GM12878 (cell line): ENCODE results near the gene GNAT3. TPM values are rescaled to one million over a fixed set of nuclear protein-coding genes. Genes with fewer than 3 reads are reported as not detected.

ENCODE experiments used
- ATAC-seq: fragments of 200-7000 bp; cut with Tn5 transposase; 3 replicates; pipeline ENCODE4 v1.9.1; 2020; ENCODE audit warnings: mild to moderate bottlenecking, moderate library complexity
- BruUV-seq: library from RNA; stranded (reverse); fragments of 400-500 nt; replicated peaks from 2 replicates; lab custom pipeline; 2021; lab: Mats Ljungman, UMichigan
- CTCF ChIA-PET: fragments of 300-600 bp; sonication (Branson Sonifier 250); formaldehyde crosslinking; extraction: SDS; loops from one replicate; lab custom pipeline; 2021; ENCODE audit warnings: inconsistent platforms; lab: Yijun Ruan, JAX
- POLR2A ChIA-PET: fragments of 350-600 bp; formaldehyde crosslinking; extraction: SDS; loops from one replicate; lab custom pipeline; 2021; ENCODE audit warnings: inconsistent platforms; lab: Charles Lee
- RAD21 ChIA-PET: fragments of 300-600 bp; sonication (Branson Sonifier 250); formaldehyde crosslinking; loops from one replicate; lab custom pipeline; 2023; ENCODE audit warnings: antibody characterized with exemption; ENCODE audit not compliant: unreplicated experiment; lab: Charles Lee
- SMC1A ChIA-PET: fragments of 300-600 bp; sonication (Branson Sonifier 250); formaldehyde crosslinking; loops from one replicate; lab custom pipeline; 2023; ENCODE audit not compliant: unreplicated experiment, uncharacterized antibody; lab: Charles Lee
- DNase-seq: peaks from one replicate; pipeline ENCODE4 v3.0.0-alpha.2; 2011; ENCODE audit warnings: low read depth, low spot score
- FAIRE-seq: peaks from 3 replicates; lab custom pipeline; 2011; peaks lifted over from hg19 to GRCh38; lab: Jason Lieb, UNC
- H2AFZ ChIP-seq: 2 replicates; pipeline ENCODE4 v1.6.0; 2011; ENCODE audit warnings: low read depth, low read length, control low read depth; ENCODE audit not compliant: control insufficient read depth
- H3K27ac ChIP-seq: 2 replicates; pipeline ENCODE4 v1.5.1; 2011; ENCODE audit warnings: control low read depth; ENCODE audit not compliant: control insufficient read depth, insufficient read depth
- H3K27me3 ChIP-seq, 2 experiments: replicated peaks in 1 of 2; 2 replicates each; pipeline versions ENCODE4 v1.6.0 to v1.6.1; 2011; ENCODE audit warnings: low read length in 1 of 2; ENCODE audit not compliant: control insufficient read depth in 2 of 2, insufficient read depth in 2 of 2
- H3K36me3 ChIP-seq, 2 experiments: 2 replicates each; pipeline ENCODE4 v1.5.1; 2011; ENCODE audit warnings: low read length in 1 of 2; ENCODE audit not compliant: control insufficient read depth in 2 of 2, insufficient read depth in 2 of 2
- H3K4me1 ChIP-seq: 2 replicates; pipeline ENCODE4 v1.6.1; 2011; ENCODE audit warnings: mild to moderate bottlenecking, low read length, moderate library complexity, mixed read lengths; ENCODE audit not compliant: control insufficient read depth, insufficient read depth
- H3K4me2 ChIP-seq: 2 replicates; pipeline ENCODE4 v1.6.0; 2011; ENCODE audit warnings: control low read depth; ENCODE audit not compliant: control insufficient read depth, insufficient read depth
- H3K4me3 ChIP-seq: fragments of 200-600 bp; sonication (generic); 2 replicates; pipeline ENCODE4 v1.5.1; 2016
- H3K79me2 ChIP-seq: 2 replicates; pipeline ENCODE4 v1.6.0; 2011; ENCODE audit warnings: low read length; ENCODE audit not compliant: control insufficient read depth, insufficient read depth
- H3K9ac ChIP-seq: 2 replicates; pipeline ENCODE4 v1.8.0; 2011; ENCODE audit warnings: low read length, control low read depth, mixed read lengths; ENCODE audit not compliant: control insufficient read depth, insufficient read depth
- H3K9me3 ChIP-seq: replicated peaks from 3 replicates; pipeline ENCODE4 v1.5.1; 2011; ENCODE audit warnings: mild to moderate bottlenecking, low read length; ENCODE audit not compliant: control insufficient read depth, insufficient read depth
- H4K20me1 ChIP-seq: 2 replicates; pipeline ENCODE4 v1.6.0; 2011; ENCODE audit not compliant: control insufficient read depth, insufficient read depth
- CREM ChIP-seq: IDR thresholded peaks from 2 replicates; pipeline ENCODE4 v1.6.1; 2014; ENCODE audit warnings: antibody characterized with exemption, low read depth
- EGR1 ChIP-seq, 2 experiments: IDR thresholded peaks; 1 replicate in 1 of 2; 2 replicates in 1 of 2; pipeline ENCODE4 v1.6.1; 2011 to 2012; ENCODE audit warnings: low read depth in 2 of 2, low read length in 2 of 2, borderline replicate concordance in 1 of 2, mild to moderate bottlenecking in 1 of 2, moderate library complexity in 1 of 2
- ETV6 ChIP-seq, 2 experiments: fragments of 450-650 bp in 1 of 2; IDR thresholded peaks in 1 of 2; conservative IDR thresholded peaks in 1 of 2; 2 replicates each; pipeline ENCODE4 v1.6.1; 2014; ENCODE audit warnings: antibody characterized with exemption in 1 of 2, borderline replicate concordance in 1 of 2, low read depth in 1 of 2, mild to moderate bottlenecking in 1 of 2, moderate library complexity in 1 of 2
- GABPA ChIP-seq: IDR thresholded peaks from 2 replicates; pipeline ENCODE4 v1.6.1; 2014; ENCODE audit warnings: antibody characterized with exemption, low read depth, mild to moderate bottlenecking, inconsistent platforms
- MEF2A ChIP-seq: IDR thresholded peaks from 2 replicates; pipeline ENCODE4 v1.6.1; 2011; ENCODE audit warnings: low read depth, mild to moderate bottlenecking, low read length, moderate library complexity; ENCODE audit not compliant: insufficient read depth
- NFIC ChIP-seq: IDR thresholded peaks from 2 replicates; pipeline ENCODE4 v1.6.1; 2012; ENCODE audit warnings: low read depth, mild to moderate bottlenecking, inconsistent platforms, low read length, moderate library complexity
- NFYB ChIP-seq: IDR thresholded peaks from 2 replicates; pipeline ENCODE4 v1.6.1; 2011; ENCODE audit warnings: low read depth, mild to moderate bottlenecking, low read length, improper control_type of control experiment, moderate library complexity; ENCODE audit not compliant: insufficient read depth
- NR2C1 ChIP-seq: fragments of 450-650 bp; IDR thresholded peaks from 2 replicates; pipeline ENCODE4 v1.6.1; 2017; ENCODE audit warnings: antibody characterized with exemption, mild to moderate bottlenecking, moderate library complexity
- PML ChIP-seq: IDR thresholded peaks from 2 replicates; pipeline ENCODE4 v1.6.1; 2012; ENCODE audit warnings: low read length, inconsistent platforms
- POU2F2 ChIP-seq: IDR thresholded peaks from 3 replicates; pipeline ENCODE4 v1.6.1; 2011; ENCODE audit warnings: low read depth, mild to moderate bottlenecking, low read length, borderline replicate concordance
- SUZ12 ChIP-seq: fragments of 200-600 bp; sonication (generic); IDR thresholded peaks from one replicate; pipeline ENCODE4 v1.6.1; 2018; ENCODE audit warnings: antibody characterized with exemption, mild to moderate bottlenecking; ENCODE audit not compliant: unreplicated experiment
- TBL1XR1 ChIP-seq: IDR thresholded peaks from 2 replicates; pipeline ENCODE4 v1.6.1; 2012; ENCODE audit warnings: low read depth, low read length, improper control_type of control experiment
- WGBS: methylation state at CpG from one replicate; pipeline ENCODE4 v1.1.6; 2016; ENCODE audit warnings: low lambda C conversion rate; ENCODE audit not compliant: insufficient replicate concordance, insufficient coverage; ENCODE audit errors: missing lambda C conversion rate; 5-methylcytosine and 5-hydroxymethylcytosine counted together
- in situ Hi-C: fragments of 300-500 bp; cut with MboI; formaldehyde crosslinking; loops from 9 replicates; pipeline ENCODE4 v1.14.3; 2018; ENCODE audit warnings: mixed read lengths
- intact Hi-C: fragments of 100-400 bp; cut with micrococcal nuclease; formaldehyde crosslinking; loops from one replicate; pipeline ENCODE4 v1.14.2; 2022; ENCODE audit not compliant: unreplicated experiment
- polyA plus RNA-seq, 11 experiments: library from polyadenylated mRNA; depleted of rRNA in 4 of 11; unstranded in 6 of 11; stranded (reverse) in 5 of 11; fragments of >200 nt; fragmentation: Nextera tagmentation in 4 of 11; fragmentation: Illumina TruSeq in 1 of 11; extraction: Ambion mirVana in 4 of 11; extraction: Trizol in 1 of 11; gene quantifications; 1 replicate in 1 of 11; 2 replicates in 10 of 11; pipeline versions ENCODE4 v1.2.1 to v1.2.3, GENCODE V29; 2011 to 2016; ENCODE audit warnings: inconsistent platforms in 2 of 11, missing spikeins in 2 of 11, low read depth in 1 of 11
- total RNA-seq, 4 experiments: library from RNA; depleted of rRNA in 3 of 4; stranded (reverse); fragments of >200 nt in 3 of 4; fragmentation: Illumina TruSeq in 1 of 4; extraction: Trizol in 1 of 4; gene quantifications; 2 replicates each; pipeline versions ENCODE4 v1.2.1 to v1.2.3, GENCODE V29; 2013 to 2021
- TF ChIP-seq, protein P1 (sequence below): fragments of 450-650 bp; IDR thresholded peaks from 2 replicates; pipeline ENCODE4 v1.6.1; 2016; ENCODE audit warnings: mild to moderate bottlenecking
- TF ChIP-seq, protein P2 (sequence below): fragments of 450-650 bp; IDR thresholded peaks from 2 replicates; pipeline ENCODE4 v1.6.1; 2017; ENCODE audit warnings: mild to moderate bottlenecking, moderate library complexity
- TF ChIP-seq, protein P3 (sequence below): fragments of 150-350 bp; IDR thresholded peaks from 2 replicates; pipeline ENCODE4 v1.6.1; 2014; ENCODE audit warnings: mild to moderate bottlenecking, low read depth, low read length
- TF ChIP-seq, protein P4 (sequence below): IDR thresholded peaks from 2 replicates; pipeline ENCODE4 v1.6.1; 2011; ENCODE audit warnings: borderline replicate concordance, low read depth, mild to moderate bottlenecking, moderate library complexity, low read length; ENCODE audit not compliant: insufficient read depth, poor library complexity, severe bottlenecking

The GNAT3 gene
- total and polyA plus RNA-seq, 10 of the 15 experiments (the other 5 are each of a cell fraction or from before 2014, with no cell fraction given): 1.7 to 8.3 (median 5.8) TPM; not detected in 1

DNA sequence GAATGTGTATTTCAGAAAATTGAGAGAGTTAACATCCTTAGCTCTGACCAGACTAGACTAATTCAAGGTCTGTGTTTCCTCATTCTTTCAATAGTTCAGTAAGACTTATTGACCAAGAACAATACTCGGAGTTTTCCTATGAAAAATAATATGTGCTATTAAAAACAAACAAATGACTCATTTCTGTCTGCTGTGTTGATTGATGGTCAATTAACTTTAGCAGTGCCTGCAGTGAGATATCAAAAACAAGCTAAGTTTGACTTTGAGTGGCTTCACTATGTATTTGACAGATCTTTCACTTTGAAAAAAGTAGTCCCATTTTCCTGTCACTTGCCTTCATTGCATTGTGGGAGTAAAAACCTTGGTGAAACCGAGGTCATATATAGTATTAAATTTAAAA, 91.0 kb downstream of the GNAT3 start:
- POLR2A ChIA-PET: no interaction called here
- TF ChIP-seq, protein P1, sequence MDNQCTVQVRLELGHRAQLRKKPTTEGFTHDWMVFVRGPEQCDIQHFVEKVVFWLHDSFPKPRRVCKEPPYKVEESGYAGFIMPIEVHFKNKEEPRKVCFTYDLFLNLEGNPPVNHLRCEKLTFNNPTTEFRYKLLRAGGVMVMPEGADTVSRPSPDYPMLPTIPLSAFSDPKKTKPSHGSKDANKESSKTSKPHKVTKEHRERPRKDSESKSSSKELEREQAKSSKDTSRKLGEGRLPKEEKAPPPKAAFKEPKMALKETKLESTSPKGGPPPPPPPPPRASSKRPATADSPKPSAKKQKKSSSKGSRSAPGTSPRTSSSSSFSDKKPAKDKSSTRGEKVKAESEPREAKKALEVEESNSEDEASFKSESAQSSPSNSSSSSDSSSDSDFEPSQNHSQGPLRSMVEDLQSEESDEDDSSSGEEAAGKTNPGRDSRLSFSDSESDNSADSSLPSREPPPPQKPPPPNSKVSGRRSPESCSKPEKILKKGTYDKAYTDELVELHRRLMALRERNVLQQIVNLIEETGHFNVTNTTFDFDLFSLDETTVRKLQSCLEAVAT: no peak
- TF ChIP-seq MEF2A (no peak), SUZ12 (no peak), NR2C1 (no peak), NFIC (no peak), TBL1XR1 (no peak), EGR1 (IDR thresholded peaks at IDR 0.05; ENCODE audit: borderline replicate concordance in 1 of 2, low read depth in 2 of 2, low read length in 2 of 2) (no peak), NFYB (no peak), POU2F2 (no peak), CREM (no peak), GABPA (no peak), ETV6 (conservative IDR thresholded peaks at IDR 0.05 in 1 of 2, IDR thresholded peaks at IDR 0.05 in 1 of 2; ENCODE audit: borderline replicate concordance in 1 of 2, low read depth in 1 of 2) (no peak), PML (no peak)
- TF ChIP-seq, protein P2, sequence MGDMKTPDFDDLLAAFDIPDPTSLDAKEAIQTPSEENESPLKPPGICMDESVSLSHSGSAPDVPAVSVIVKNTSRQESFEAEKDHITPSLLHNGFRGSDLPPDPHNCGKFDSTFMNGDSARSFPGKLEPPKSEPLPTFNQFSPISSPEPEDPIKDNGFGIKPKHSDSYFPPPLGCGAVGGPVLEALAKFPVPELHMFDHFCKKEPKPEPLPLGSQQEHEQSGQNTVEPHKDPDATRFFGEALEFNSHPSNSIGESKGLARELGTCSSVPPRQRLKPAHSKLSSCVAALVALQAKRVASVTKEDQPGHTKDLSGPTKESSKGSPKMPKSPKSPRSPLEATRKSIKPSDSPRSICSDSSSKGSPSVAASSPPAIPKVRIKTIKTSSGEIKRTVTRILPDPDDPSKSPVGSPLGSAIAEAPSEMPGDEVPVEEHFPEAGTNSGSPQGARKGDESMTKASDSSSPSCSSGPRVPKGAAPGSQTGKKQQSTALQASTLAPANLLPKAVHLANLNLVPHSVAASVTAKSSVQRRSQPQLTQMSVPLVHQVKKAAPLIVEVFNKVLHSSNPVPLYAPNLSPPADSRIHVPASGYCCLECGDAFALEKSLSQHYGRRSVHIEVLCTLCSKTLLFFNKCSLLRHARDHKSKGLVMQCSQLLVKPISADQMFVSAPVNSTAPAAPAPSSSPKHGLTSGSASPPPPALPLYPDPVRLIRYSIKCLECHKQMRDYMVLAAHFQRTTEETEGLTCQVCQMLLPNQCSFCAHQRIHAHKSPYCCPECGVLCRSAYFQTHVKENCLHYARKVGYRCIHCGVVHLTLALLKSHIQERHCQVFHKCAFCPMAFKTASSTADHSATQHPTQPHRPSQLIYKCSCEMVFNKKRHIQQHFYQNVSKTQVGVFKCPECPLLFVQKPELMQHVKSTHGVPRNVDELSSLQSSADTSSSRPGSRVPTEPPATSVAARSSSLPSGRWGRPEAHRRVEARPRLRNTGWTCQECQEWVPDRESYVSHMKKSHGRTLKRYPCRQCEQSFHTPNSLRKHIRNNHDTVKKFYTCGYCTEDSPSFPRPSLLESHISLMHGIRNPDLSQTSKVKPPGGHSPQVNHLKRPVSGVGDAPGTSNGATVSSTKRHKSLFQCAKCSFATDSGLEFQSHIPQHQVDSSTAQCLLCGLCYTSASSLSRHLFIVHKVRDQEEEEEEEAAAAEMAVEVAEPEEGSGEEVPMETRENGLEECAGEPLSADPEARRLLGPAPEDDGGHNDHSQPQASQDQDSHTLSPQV: no peak
- TF ChIP-seq, protein P3, sequence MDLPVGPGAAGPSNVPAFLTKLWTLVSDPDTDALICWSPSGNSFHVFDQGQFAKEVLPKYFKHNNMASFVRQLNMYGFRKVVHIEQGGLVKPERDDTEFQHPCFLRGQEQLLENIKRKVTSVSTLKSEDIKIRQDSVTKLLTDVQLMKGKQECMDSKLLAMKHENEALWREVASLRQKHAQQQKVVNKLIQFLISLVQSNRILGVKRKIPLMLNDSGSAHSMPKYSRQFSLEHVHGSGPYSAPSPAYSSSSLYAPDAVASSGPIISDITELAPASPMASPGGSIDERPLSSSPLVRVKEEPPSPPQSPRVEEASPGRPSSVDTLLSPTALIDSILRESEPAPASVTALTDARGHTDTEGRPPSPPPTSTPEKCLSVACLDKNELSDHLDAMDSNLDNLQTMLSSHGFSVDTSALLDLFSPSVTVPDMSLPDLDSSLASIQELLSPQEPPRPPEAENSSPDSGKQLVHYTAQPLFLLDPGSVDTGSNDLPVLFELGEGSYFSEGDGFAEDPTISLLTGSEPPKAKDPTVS: no peak
- TF ChIP-seq, protein P4, sequence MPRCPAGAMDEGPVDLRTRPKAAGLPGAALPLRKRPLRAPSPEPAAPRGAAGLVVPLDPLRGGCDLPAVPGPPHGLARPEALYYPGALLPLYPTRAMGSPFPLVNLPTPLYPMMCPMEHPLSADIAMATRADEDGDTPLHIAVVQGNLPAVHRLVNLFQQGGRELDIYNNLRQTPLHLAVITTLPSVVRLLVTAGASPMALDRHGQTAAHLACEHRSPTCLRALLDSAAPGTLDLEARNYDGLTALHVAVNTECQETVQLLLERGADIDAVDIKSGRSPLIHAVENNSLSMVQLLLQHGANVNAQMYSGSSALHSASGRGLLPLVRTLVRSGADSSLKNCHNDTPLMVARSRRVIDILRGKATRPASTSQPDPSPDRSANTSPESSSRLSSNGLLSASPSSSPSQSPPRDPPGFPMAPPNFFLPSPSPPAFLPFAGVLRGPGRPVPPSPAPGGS: no peak

More for the DNA sequence above, 91.0 kb downstream of the GNAT3 start:
- Histone ChIP-seq H3K9ac (no peak overlapping the region), H3K27me3 (no peaks in the 10 kb centered on the region; a peak in 1 of 4 replicates), H4K20me1 (no peaks in the 10 kb centered on the region), H2AFZ (no peak overlapping the region), H3K4me2 (no peak overlapping the region), H3K9me3 (no peaks in the 10 kb centered on the region), H3K4me1 (no peaks in the 10 kb centered on the region), H3K27ac (no peak overlapping the region), H3K36me3 (no peaks in the 10 kb centered on the region), H3K79me2 (no peaks in the 10 kb centered on the region), H3K4me3 (no peak overlapping the region)
- SMC1A ChIA-PET: no interaction called here
- in situ Hi-C loops (loop anchor here (10.0 kb wide), 1 partner anchor 234 kb away; no protein-coding TSS in a partner anchor), intact Hi-C loops (loop anchor here (10.0 kb wide), 1 partner anchor 1034 kb away; no protein-coding TSS in a partner anchor)
- CTCF ChIA-PET: no interaction called here
- FAIRE-seq (no peak), ATAC-seq (no peak), DNase-seq (no peak)
- WGBS: 0% methylated on average over 2 of the region's 2 CpGs
- BruUV-seq: no TSS peak
- RAD21 ChIA-PET: no interaction called here
